Activated CD4-positive, alpha-beta T cell treated with anti-CD3 and anti-CD28 coated beads, Interleukin-2, amount 50 U/mL, for 4 hours (primary cell): ENCODE results near the gene GSE1.

ENCODE experiments used
- DNase-seq, 2 experiments: peaks; one replicate each; pipeline ENCODE4 v3.0.0-alpha.2; 2020

Gene GSE1

DNA sequence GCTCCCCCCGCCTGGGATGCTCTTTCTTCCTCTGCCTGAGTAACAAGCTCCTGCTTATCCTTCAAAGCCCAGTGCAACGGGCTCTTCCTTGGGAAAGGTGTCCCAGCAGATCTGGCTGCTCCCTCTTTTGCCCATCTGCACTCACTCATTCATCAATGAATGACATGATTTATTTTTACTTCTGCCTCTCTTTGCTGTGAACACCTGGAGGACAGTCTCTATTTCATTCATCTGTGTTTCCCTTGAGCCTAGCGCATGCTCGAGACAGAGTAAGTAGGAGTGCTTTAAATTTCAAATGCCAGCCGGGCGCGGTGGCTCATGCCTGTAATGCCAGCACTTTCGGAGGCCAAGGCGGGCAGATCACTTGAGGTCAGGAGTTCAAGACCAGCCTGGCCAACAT, 97.6 kb downstream of the GSE1 start:
- no peak for DNase-seq

DNA sequence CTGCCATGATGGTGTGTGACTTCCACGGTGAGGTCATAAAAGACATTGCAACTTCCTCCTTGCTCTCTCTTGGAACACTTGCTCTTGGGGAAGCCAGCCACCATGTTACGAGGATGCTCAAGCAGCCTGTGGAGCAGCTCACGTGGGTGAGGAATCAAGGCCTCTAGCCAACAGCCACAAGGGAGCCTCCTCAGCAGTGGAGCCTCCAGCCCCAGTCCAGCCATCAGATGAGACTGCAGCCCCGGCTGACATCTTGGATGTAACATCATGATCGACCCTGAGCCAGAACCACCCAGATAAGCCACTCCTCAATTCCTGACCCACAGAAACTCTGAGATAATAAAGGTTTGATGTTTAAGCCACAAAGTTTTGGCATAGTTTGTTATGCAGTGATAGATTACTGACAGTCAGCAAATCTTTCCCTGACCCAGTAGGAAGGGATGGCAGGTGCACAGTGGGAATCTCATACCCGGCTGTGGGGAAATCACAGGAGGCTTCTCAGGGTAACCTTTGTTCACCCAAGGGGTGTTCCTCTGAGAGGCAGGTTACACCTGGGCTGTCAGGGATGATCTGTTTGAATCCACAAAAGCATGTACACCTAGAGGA, 99.0 kb downstream of the GSE1 start:
- DNase-seq, result no peak

GRCh38 chr16:85712801-85713200, 99.7 kb downstream of the GSE1 start:
- no peak for DNase-seq

DNA sequence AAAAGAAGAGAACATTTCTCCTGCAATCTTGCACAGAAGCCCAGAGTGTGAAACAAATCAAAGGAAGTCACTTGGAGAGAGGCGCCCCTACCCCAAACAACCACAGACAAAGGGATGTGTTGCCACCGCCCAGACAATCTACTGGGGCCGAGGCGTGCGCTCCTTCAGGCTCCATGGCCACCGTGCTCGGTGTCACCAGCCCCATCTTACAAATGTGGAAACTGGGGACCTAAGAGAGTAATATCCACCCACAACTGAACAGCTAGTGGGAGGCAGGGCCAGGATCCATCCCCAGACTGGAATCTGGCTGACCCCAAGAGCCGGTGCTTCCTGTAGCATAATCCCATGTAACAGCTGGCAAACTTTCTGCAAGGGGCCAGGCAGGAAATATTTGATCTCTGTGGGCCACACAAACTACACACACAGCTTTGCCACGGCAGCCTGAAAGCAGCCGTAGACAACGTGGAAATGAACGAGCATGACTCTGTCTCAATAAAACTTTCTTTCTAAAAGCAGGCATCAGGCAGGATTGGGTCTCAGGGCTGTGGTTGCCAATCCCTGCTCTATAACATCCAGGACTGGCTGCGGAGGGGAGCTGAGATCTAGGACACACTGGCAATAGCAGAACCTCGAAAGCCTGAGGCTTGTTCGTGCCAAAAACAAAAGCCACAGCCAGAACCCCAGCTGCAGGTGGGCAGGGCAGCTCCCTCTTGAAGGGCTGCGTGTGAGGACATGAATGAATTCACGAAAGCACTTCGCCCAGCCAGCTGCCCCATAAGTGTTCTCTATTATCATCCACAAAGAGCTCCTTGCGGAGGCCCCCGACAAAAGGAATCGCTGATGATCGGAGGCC, 102.3 kb downstream of the GSE1 start:
- DNase-seq, result no peak

GRCh38 chr16:85716022-85716679, 103.0 kb downstream of the GSE1 start:
- DNase-seq, result no peak

DNA sequence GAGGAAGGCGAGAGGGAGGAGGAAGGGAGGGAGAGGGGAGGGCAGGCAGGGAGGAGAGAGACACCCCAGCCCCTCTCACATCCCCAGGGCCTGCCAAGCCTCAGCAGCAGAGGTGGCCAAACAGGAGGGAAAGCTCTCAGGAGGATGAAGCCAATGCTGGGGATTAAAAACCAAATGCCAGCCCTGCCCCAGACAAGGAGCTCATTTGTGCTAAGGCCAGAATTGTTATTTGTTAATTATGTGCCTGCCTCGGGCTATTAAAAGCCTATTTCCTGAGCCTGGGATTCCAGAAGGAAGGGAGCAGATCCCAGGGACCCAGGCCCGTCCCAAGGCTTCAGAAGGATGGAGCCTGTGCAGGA, 103.5 kb downstream of the GSE1 start:
- no peak for DNase-seq

- peak; percentile 30 to 31 for DNase-seq
Observed at GRCh38 chr16:85717393-85718152, 104.5 kb downstream of the GSE1 start.

DNA sequence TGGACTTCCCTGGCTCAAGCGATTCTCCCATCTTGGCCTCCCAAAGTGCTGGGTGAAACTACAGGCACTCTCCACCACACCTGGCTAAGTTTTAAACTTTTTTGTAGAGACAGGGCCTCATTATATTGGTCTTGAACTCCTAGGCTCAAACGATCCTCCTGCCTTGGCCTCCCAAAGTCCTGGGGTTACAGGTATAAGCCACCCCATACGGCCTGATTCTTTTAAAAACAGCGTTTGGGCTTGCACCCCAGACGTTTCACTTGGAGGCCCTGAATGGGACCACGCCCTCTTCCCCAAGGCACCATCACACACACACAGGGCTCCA, 105.0 kb downstream of the GSE1 start:
- DNase-seq, result no peak

DNA sequence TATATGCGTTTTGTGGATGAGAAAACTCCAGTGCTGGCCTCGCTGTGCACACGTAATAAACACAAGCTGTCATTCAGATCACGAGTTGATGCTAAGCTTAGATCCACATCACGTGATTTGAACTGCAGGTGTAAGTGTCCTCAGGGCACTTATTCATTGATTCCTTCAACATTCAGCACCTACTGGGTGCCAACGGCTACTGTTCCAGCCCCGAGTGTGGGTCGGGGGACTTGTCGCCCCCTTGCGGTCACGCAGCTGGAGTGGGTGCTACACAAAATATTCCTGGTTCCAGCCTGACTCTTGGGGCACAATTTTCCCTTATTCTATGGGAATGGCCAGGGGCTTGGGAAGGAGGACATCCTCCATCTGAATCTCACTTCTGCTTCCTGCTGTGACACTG, 105.6 kb downstream of the GSE1 start:
- DNase-seq, result no peak

DNA sequence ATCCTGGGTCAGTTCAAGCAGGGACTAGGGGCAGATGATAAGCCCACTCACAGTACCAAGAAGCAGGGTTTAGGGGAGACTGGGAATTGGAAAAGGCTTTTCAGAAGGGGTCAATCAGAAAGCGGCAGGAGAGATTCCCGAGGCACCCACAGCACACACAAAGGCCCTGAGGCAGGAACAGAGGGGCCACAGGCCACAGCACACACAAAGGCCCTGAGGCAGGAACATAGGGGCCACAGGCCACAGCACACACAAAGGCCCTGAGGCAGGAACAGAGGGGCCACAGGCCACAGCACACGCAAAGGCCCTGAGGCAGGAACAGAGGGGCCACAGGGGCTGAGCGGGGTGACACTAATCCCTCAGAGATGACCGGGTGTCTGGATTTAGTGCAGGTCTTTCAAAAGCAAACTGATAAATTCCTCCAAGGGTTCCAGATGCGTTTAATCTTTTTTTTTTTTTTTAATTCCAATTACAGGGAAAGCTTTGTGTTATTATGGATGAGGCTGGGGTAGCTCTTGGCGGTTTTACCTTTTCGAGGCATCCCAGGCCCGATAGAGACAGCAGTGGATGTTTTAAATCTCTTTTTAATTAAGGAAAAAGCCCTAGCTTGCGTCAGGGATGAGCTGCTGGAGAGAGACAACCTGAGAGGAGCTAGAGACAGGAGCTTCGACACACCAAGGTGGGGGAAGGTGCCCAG, 106.6 kb downstream of the GSE1 start:
- DNase-seq, result no peak

DNA sequence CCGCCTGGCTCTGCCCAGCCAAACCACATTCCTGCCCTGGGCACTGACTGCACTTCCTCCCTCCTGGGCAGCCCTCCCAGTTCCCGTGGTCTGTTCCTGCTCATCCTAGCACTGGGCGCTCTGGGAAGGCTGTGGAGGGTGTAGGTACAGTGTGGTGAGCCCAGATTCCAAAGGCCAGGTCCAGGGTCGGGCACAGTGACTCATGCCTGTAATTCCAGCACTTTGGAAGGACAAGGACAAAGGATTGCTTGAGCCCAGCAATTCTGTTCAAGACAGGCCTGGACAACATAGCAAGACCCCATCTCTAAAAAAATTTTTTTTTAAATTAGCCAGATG, 107.1 kb downstream of the GSE1 start:
- DNase-seq, result no peak

- no peak for DNase-seq
Observed at GRCh38 chr16:85722128-85722893, 109.2 kb downstream of the GSE1 start.

GRCh38 chr16:85724126-85724879, 111.2 kb downstream of the GSE1 start:
- DNase-seq, result no peak

- no peak for DNase-seq
Observed at GRCh38 chr16:85724936-85725335, 111.8 kb downstream of the GSE1 start.
